ENCODE data around the gene RNF44.

Gene RNF44

DNA sequence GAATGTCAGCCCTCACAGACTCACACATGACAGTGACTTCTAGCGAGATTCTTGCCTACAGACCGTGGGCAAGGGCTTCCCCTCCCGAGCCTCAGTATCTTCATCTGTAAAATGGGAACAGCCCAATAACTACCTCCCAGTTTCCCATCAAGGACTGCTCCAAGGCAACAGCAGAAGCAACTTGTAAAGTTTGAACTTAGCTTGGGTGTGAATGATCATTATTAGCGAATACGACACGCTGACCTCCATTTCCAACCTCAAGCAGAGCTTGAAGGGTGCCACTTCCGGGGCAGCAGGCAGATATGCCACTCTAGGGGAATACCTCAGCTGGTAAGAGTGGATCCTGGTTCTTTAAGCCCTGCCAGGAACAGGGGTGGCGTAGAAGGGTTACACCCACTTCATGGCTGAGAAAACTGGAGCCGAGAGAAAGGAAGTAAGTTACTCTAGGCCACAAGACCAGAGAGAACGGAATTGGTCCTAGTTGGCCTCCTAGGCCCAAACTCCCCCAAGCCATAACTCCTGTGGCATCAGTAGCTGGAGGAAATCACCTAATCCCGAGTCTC is 2.0 kb downstream of the RNF44 start:
- ChIA-PET CTCF (interaction anchor here (1.0 to 2.1 kb wide), 5 partner anchors 8 to 125 kb away, joined by 3 to 11 read pairs (median 3); no protein-coding TSS in a partner anchor), POLR2A (no interaction called here)
- TF ChIP-seq, protein P1, sequence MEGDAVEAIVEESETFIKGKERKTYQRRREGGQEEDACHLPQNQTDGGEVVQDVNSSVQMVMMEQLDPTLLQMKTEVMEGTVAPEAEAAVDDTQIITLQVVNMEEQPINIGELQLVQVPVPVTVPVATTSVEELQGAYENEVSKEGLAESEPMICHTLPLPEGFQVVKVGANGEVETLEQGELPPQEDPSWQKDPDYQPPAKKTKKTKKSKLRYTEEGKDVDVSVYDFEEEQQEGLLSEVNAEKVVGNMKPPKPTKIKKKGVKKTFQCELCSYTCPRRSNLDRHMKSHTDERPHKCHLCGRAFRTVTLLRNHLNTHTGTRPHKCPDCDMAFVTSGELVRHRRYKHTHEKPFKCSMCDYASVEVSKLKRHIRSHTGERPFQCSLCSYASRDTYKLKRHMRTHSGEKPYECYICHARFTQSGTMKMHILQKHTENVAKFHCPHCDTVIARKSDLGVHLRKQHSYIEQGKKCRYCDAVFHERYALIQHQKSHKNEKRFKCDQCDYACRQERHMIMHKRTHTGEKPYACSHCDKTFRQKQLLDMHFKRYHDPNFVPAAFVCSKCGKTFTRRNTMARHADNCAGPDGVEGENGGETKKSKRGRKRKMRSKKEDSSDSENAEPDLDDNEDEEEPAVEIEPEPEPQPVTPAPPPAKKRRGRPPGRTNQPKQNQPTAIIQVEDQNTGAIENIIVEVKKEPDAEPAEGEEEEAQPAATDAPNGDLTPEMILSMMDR (IDR thresholded peaks at IDR 0.05; ENCODE audit: control extremely low read depth, extremely low read depth, low read depth, missing control alignments): no peak
- DNase-seq (ENCODE audit: extremely low spot score): no peak

DNA sequence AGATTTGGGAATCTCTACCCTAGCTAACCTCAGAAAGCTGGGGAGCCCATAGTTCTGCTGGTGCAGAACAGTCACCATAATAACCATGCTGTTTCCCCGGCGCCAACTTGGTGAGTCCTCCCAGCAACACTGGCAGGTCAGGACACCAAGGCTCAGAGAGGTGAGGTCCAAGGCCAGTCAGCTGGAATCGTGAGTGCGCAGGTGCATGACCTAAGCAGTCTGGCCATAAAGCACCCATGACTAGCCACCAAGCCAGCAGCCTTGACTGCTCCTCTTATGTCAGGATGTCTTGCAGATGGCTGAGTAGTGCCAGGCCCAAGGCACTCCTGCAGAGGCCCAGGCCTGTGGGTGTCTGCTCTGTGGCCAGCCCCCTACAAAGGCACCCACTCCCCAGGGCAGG is 2.6 kb downstream of the RNF44 start:
- no peak for DNase-seq (ENCODE audit: extremely low spot score)
- ChIA-PET CTCF (interaction anchor here (1.4 to 2.1 kb wide), 5 partner anchors 8 to 119 kb away, joined by 3 to 11 read pairs (median 3); no protein-coding TSS in a partner anchor), POLR2A (no interaction called here)

DNA sequence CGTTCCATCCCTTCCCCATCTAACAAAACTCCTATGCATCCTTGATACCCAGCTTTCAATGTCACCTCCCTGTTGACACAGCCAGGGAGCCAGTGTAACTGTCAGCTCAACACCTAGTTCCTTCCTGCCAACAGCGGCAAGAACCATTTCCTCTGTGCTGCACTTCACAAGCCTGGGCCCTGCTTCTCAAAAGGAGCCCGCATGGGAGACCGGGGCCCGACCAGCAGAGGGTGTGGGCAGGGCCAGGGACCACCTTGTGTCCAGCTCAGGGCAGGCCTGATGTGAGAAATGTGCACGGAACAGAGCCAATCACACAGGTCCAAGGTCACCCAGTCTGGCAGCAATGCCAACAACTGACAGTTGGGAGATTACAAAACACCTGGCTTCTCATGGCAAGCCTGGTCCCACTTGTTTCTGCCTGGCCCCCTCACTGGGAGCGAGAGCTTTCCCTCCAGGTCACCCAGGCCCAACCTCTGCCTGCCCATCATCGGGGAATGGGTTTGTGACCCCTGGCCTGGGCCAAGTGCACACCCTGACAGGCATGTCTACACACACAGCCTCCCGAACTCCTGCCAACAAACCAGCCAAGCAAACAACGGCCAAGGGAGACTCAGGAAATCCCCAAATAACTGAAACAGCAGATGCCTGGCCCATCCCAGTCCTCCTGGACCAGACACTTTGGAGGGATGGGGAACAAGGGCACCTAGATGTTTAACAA is 3.1 kb downstream of the RNF44 start:
- ChIA-PET CTCF (interaction anchor here (1.1 to 2.1 kb wide), 7 partner anchors 9 to 119 kb away, joined by 3 to 11 read pairs (median 3); no protein-coding TSS in a partner anchor), POLR2A (no interaction called here)
- DNase-seq (ENCODE audit: extremely low spot score): peak; percentile 50
- TF ChIP-seq, protein P1 (IDR thresholded peaks at IDR 0.05; ENCODE audit: control extremely low read depth, extremely low read depth, low read depth, missing control alignments): no peak

More for the DNA sequence above, 2.6 kb downstream of the RNF44 start:
- TF ChIP-seq, protein P1 (IDR thresholded peaks at IDR 0.05; ENCODE audit: control extremely low read depth, extremely low read depth, low read depth, missing control alignments): no peak

DNA sequence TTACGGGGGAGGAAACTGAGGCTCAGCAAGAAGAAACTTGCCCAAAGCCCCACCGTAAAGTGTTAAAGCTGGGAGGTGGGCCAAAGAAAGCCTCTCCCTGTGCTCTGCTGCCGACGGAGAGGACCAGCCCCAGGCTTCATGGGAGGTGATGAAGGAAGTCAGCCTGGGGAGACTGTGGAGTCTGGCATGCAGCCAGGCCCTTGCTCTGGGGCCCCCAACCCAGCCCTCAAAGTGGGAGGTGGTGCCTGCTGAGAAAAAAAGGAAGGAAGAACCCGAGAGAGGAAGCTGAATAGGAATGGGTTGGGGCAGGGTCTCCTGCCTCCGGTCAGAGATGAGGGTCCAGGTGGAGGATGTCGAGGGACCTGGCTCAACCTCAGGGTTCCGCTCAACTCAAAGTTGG is 3.8 kb downstream of the RNF44 start:
- ChIA-PET CTCF (interaction anchor here (1.1 to 2.1 kb wide), 5 partner anchors 10 to 116 kb away, joined by 3 to 11 read pairs (median 4); no protein-coding TSS in a partner anchor), POLR2A (no interaction called here)
- TF ChIP-seq, protein P1 (IDR thresholded peaks at IDR 0.05; ENCODE audit: control extremely low read depth, extremely low read depth, low read depth, missing control alignments): no peak
- no peak for DNase-seq (ENCODE audit: extremely low spot score)

DNA sequence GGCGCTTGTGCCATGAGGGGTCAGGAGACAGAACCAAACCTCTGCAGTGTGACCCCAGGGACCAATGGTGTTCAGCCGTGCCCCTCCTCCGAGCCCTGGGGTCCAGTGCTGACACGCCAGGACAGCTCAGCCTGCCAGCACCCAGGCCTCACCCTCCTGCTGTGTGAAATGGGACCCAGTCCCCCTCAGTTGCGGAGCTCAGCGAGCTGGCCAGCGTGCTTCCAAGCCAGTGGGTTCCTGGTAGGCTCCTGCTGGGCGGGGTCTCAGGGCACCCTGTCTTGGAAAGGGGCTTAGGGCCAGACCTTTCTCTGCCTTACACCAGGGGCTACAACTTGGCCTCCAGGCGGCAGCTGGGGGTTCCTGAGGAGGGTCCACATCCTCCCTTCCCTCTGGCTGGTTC is 4.4 kb downstream of the RNF44 start:
- ChIA-PET CTCF (interaction anchor here (1.2 to 2.7 kb wide), 3 partner anchors 11 to 116 kb away, joined by 3 to 17 read pairs (median 5); no protein-coding TSS in a partner anchor), POLR2A (no interaction called here)
- DNase-seq (ENCODE audit: extremely low spot score): no peak
- TF ChIP-seq, protein P1 (IDR thresholded peaks at IDR 0.05; ENCODE audit: control extremely low read depth, extremely low read depth, low read depth, missing control alignments): no peak

DNA sequence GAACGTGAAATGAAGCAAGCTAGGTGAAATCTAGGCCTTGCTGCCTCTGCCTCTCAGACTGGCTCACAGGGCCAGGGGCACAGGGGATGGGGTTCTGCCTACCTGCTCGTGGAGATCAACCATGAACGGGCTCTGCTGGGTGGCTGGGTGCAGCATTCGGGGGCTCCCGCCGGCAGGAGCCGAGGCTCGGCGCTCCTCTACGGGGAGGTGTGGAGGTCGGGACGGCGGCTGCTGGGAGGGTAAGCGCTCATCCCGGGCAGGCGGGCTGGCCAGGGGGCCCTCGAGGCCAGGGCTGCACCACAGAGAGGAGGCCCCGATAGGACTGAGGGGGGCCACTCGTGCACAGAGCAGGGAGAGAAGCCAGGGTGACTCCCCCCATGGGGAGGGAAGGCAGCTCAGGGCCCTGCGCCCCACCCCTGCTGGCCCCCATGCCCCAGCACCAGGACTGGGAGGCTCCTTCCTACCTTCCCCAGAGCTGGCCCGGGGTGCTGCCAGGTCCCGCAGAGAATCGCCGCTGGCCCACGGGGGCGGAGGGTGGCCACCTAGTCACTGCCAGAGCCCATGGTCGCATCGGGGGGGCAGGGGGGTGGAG is 5.2 kb downstream of the RNF44 start:
- DNase-seq (ENCODE audit: extremely low spot score): no peak
- TF ChIP-seq, protein P1 (IDR thresholded peaks at IDR 0.05; ENCODE audit: control extremely low read depth, extremely low read depth, low read depth, missing control alignments): no peak
- ChIA-PET POLR2A (no interaction called here), CTCF (interaction anchor here (1.0 to 2.7 kb wide), 4 partner anchors 10 to 85 kb away, joined by 3 to 17 read pairs (median 4); partner anchors contain the start of gene FAF2)
